ENCODE data around the gene SIX6. TPM values are rescaled to one million over a fixed set of nuclear protein-coding genes. Genes with fewer than 3 reads are reported as not detected.
"Not testable (repeated sequence)": the region's sequence is repeated elsewhere in the genome, so short reads cannot be mapped to it uniquely, and the experiment has no call there.

SIX6 gene
- not detected in 3 replicates for total RNA-seq
- long read RNA-seq = 0 reads

DNA sequence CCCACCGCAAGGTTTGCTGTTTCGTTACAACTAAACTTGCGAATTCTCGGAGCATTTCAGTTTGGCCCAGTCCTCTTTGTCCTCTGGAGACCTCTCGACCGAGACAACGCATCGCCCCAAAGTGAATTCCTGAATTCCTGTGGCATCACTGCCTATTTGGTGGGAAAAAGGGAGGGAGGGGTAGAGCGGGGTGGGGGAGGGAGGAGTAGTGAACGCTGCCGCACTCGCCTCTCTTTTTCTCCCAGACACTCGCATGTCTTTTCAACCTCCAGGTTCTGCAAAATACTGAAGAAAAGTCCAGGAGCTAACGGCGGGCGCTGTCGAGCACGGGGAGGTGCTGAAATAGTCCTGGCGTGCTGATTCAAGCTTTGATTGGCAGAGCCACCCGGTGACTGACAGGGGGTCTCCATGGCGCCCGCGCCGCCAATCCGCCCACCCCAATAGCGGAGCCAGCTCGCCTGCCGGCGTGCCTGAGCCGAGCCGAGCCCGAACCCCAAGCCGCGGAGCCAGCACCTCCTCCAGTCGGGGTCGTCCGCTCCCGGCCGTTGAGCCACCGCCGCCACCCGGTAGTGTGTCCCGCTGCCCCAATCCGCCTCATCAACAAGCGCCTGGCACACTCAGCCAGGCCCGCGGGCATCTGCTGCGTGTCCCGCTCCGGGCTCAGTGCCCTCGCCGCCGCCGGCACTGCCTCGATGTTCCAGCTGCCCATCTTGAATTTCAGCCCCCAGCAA, at the start of gene SIX6:
Gene SIX6, plus strand, starts transcription at position 440 of the 731 bp plus-strand sequence. Its CDS starts 253 bp downstream, at position 693.
- Mint-ChIP-seq H3K27ac (ENCODE audit: unreplicated experiment) (no peak within 1 kb of the TSS), H3K4me3 (ENCODE audit: unreplicated experiment) (peak within 1 kb of the TSS; percentile 40), H3K9me3 (ENCODE audit: low read depth) (no peaks in the 10 kb centered on the region), H3K36me3 (ENCODE audit: low read depth) (peaks cover 2% of the 10 kb centered on the region), H3K27me3 (ENCODE audit: low read depth) (peaks cover 83% of the 10 kb centered on the region), H3K4me1 (ENCODE audit: low read depth) (peaks cover 19% of the 10 kb centered on the region)
- no peak for DNase-seq (ENCODE audit: low spot score)
- TF ChIP-seq, protein P1, sequence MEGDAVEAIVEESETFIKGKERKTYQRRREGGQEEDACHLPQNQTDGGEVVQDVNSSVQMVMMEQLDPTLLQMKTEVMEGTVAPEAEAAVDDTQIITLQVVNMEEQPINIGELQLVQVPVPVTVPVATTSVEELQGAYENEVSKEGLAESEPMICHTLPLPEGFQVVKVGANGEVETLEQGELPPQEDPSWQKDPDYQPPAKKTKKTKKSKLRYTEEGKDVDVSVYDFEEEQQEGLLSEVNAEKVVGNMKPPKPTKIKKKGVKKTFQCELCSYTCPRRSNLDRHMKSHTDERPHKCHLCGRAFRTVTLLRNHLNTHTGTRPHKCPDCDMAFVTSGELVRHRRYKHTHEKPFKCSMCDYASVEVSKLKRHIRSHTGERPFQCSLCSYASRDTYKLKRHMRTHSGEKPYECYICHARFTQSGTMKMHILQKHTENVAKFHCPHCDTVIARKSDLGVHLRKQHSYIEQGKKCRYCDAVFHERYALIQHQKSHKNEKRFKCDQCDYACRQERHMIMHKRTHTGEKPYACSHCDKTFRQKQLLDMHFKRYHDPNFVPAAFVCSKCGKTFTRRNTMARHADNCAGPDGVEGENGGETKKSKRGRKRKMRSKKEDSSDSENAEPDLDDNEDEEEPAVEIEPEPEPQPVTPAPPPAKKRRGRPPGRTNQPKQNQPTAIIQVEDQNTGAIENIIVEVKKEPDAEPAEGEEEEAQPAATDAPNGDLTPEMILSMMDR (IDR thresholded peaks at IDR 0.05) = no peak

DNA sequence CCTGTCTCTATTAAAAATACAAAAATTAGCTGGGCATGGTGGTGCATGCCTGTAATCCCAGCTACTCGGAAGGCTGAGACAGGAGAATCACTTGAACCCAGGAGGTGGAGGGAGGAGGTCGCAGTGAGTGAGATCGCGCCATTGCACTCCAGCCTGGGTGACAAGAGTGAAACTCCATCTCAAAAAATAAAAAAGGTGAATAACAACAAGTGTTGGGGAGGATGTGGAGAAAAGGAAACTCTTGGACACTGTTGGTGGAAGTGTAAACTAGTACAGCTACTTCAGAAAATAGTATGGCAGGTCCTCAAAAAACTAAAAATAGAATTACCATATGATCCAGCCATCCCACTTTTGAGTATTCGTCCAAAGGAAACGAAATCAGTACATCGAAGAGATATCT, 28.7 kb upstream of the SIX6 start:
- H3K4me1 Mint-ChIP-seq (ENCODE audit: low read depth); H3K4me3 Mint-ChIP-seq (ENCODE audit: unreplicated experiment); H3K27ac Mint-ChIP-seq (ENCODE audit: unreplicated experiment); H3K36me3 Mint-ChIP-seq (ENCODE audit: low read depth); DNase-seq (ENCODE audit: low spot score): not testable (repeated sequence)
- H3K27me3 Mint-ChIP-seq (ENCODE audit: low read depth) = peaks cover 22% of the 10 kb centered on the region
- H3K9me3 Mint-ChIP-seq (ENCODE audit: low read depth) = peaks cover 11% of the 10 kb centered on the region

DNA sequence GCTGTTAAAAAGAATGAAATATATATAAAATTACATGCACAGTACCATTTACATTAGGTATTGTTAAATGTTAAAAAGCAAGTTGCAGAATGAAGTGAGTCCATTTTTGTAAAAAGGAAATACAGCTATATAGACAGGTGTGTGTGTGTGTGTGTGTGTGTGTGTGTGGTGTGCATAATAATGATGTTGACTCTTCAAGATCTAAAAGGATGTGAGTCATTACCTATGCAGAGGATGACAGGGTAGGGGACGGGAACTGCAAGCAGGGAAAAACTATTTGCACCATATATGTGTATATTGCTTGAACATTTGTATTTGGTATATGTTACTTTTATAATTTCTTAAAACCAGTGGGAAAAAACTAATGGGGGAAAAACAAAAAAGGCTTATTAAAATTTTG, 26.2 kb upstream of the SIX6 start:
- no peak overlapping the region for H3K27ac Mint-ChIP-seq (ENCODE audit: unreplicated experiment)
- no peak overlapping the region for H3K4me3 Mint-ChIP-seq (ENCODE audit: unreplicated experiment)
- TF ChIP-seq, protein P1 (IDR thresholded peaks at IDR 0.05) = no peak
- H3K27me3 Mint-ChIP-seq (ENCODE audit: low read depth) = peaks cover 25% of the 10 kb centered on the region
- no peak for DNase-seq (ENCODE audit: low spot score)
- peaks cover 11% of the 10 kb centered on the region for H3K9me3 Mint-ChIP-seq (ENCODE audit: low read depth)
- H3K36me3 Mint-ChIP-seq (ENCODE audit: low read depth) = peaks cover 5% of the 10 kb centered on the region
- H3K4me1 Mint-ChIP-seq (ENCODE audit: low read depth) = peaks cover 8% of the 10 kb centered on the region

DNA sequence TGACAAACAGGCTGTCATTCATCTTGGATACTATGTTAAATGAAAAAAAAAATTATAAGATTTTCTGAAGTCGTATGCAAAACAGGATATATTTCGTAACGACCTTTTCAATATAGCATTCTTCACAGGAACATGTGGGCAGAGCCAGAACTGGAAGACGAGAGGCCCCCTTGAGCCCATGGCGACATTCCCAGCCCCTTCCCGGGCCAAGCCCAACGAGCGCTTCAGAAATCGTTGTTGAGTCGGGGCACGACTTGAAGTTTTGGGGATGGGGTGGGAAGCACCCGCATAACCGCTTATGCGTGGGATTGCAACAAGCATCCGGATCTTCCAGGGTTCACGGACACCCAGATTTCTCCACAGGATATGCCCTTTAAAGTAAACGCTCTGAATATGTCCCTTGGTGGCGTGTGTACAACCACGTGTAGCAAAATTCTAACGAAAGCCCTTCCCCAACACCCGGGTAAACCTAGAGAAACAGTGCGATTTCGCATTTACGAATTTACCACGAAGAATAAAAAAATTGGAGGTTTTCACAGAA, 23.8 kb upstream of the SIX6 start:
- Mint-ChIP-seq H3K27ac (ENCODE audit: unreplicated experiment) (no peak overlapping the region), H3K4me3 (ENCODE audit: unreplicated experiment) (peak overlapping the region; percentile 63), H3K4me1 (ENCODE audit: low read depth) (peaks cover 8% of the 10 kb centered on the region), H3K27me3 (ENCODE audit: low read depth) (peaks cover 25% of the 10 kb centered on the region), H3K36me3 (ENCODE audit: low read depth) (peaks cover 5% of the 10 kb centered on the region), H3K9me3 (ENCODE audit: low read depth) (peaks cover 6% of the 10 kb centered on the region)
- DNase-seq (ENCODE audit: low spot score) = no peak
- TF ChIP-seq, protein P1 (IDR thresholded peaks at IDR 0.05) = no peak

DNA sequence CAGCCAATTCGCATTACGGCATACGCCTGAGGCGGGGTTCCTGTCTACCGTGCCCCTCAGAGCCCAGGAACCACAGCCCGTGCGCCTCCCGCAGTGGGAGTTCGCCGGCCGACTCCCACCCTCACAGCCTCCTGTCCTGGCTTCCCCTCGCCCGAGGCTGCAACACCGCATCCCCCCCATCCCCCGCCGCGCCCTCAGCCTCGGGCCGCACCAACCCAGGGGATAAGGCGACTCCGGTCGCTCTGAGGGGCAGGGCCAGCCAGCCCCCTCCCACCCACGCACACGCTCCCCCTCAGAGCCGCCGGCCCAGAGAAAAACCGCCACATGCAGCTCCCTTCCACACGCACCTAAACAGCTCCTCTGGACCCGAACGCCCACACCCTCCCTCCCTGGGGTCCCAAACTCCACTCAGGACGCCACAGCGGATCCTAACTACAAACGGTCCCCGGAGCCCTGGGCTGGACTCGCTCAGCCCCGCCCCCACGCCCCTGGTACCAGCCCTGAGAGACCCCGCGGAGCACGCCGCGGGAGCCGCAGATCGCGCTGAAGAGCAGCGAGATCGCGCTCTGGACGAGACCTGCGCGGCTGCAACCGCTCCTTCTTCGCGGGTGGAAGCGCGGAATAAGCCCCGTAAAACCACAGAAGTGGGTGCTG, 23.2 kb upstream of the SIX6 start, which contains the start of gene C14orf39:
Gene C14orf39, minus strand, starts transcription at position 466 of the 654 bp plus-strand sequence. CDS start 985 bp downstream, outside the sequence.
- H3K4me1 Mint-ChIP-seq (ENCODE audit: low read depth) = peaks cover 8% of the 10 kb centered on the region
- peaks cover 2% of the 10 kb centered on the region for H3K9me3 Mint-ChIP-seq (ENCODE audit: low read depth)
- TF ChIP-seq, protein P1 (IDR thresholded peaks at IDR 0.05) = peak; percentile 5
- H3K27ac Mint-ChIP-seq (ENCODE audit: unreplicated experiment) = no peak within 1 kb of the TSS
- DNase-seq (ENCODE audit: low spot score) = no peak
- H3K36me3 Mint-ChIP-seq (ENCODE audit: low read depth) = peaks cover 3% of the 10 kb centered on the region
- peak within 1 kb of the TSS; percentile 63 for H3K4me3 Mint-ChIP-seq (ENCODE audit: unreplicated experiment)
- H3K27me3 Mint-ChIP-seq (ENCODE audit: low read depth) = peaks cover 26% of the 10 kb centered on the region

Measured in chondrocyte (in vitro differentiated cells).